HEK293 (cell line): ENCODE results near the gene IGDCC3.

Experiments
- CTCF ChIA-PET: fragments of 350-600 bp; formaldehyde crosslinking; extraction: SDS; loops from one replicate; lab custom pipeline; 2021; ENCODE audit warnings: antibody characterized with exemption; lab: Yijun Ruan, JAX
- POLR2A ChIA-PET: fragments of 300-600 bp; formaldehyde crosslinking; extraction: SDS; loops from one replicate; lab custom pipeline; 2020; ENCODE audit warnings: antibody characterized with exemption, inconsistent platforms; lab: Yijun Ruan, JAX
- H3K27ac ChIP-seq: fragments of 200-500 bp; sonication (Bioruptor generic); 2 replicates; pipeline ENCODE4 v1.5.1; 2014; ENCODE audit warnings: low read depth, low read length, control low read depth, inconsistent platforms; ENCODE audit errors: extremely low read depth
- H3K36me3 ChIP-seq, 2 experiments: fragments of 200-500 bp in 1 of 2; sonication (Bioruptor generic) in 1 of 2; 1 replicate in 1 of 2; 2 replicates in 1 of 2; pipeline ENCODE4 v1.5.1; 2014 to 2017; ENCODE audit warnings: inconsistent platforms in 2 of 2, low read length in 2 of 2; ENCODE audit not compliant: control insufficient read depth in 2 of 2, insufficient read depth in 1 of 2
- H3K4me1 ChIP-seq: fragments of 200-500 bp; sonication (Bioruptor generic); 2 replicates; pipeline ENCODE4 v1.5.1; 2014; ENCODE audit warnings: mild to moderate bottlenecking, low read length, inconsistent platforms; ENCODE audit not compliant: control insufficient read depth, insufficient read depth
- H3K4me3 ChIP-seq: 2 replicates; pipeline ENCODE4 v1.5.1; 2011; ENCODE audit warnings: low read depth, mild to moderate bottlenecking, control low read depth, low read length, moderate library complexity
- H3K9me3 ChIP-seq: fragments of 200-500 bp; sonication (Bioruptor generic); 2 replicates; pipeline ENCODE4 v1.5.1; 2014; ENCODE audit warnings: low read depth, low read length, inconsistent platforms; ENCODE audit not compliant: control insufficient read depth, insufficient read depth
- PRDM1 ChIP-seq: fragments of 450-650 bp; formaldehyde crosslinking; IDR thresholded peaks from 2 replicates; pipeline ENCODE4; 2016; ENCODE audit warnings: missing biosample characterization, missing genetic modification characterization
- RBAK ChIP-seq: fragments of 450-650 bp; formaldehyde crosslinking; IDR thresholded peaks from 2 replicates; pipeline ENCODE4 v1.5.1; 2016; ENCODE audit warnings: missing biosample characterization, missing genetic modification characterization
- SP2 ChIP-seq: fragments of 450-650 bp; formaldehyde crosslinking; IDR thresholded peaks from 2 replicates; pipeline ENCODE4 v1.5.1; 2016; ENCODE audit warnings: missing biosample characterization, missing genetic modification characterization
- SP3 ChIP-seq: fragments of 450-650 bp; formaldehyde crosslinking; IDR thresholded peaks from 2 replicates; pipeline ENCODE4 v1.5.1; 2016; ENCODE audit warnings: missing biosample characterization, missing genetic modification characterization
- SP7 ChIP-seq: fragments of 450-650 bp; formaldehyde crosslinking; IDR thresholded peaks from 2 replicates; pipeline ENCODE4 v1.5.1; 2016; ENCODE audit warnings: missing biosample characterization, missing genetic modification characterization
- YY1 ChIP-seq: fragments of 450-650 bp; formaldehyde crosslinking; IDR thresholded peaks from 2 replicates; pipeline ENCODE4 v1.5.1; 2018; ENCODE audit warnings: missing biosample characterization, missing genetic modification characterization
- ZBTB48 ChIP-seq: fragments of 450-650 bp; formaldehyde crosslinking; IDR thresholded peaks from 2 replicates; pipeline ENCODE4 v1.5.1; 2016; ENCODE audit warnings: missing biosample characterization, missing genetic modification characterization
- ZBTB7A ChIP-seq: fragments of 450-650 bp; formaldehyde crosslinking; IDR thresholded peaks from 2 replicates; pipeline ENCODE4 v1.5.1; 2016; ENCODE audit warnings: low read depth, missing biosample characterization, missing genetic modification characterization
- ZBTB8A ChIP-seq: fragments of 450-650 bp; formaldehyde crosslinking; IDR thresholded peaks from 2 replicates; pipeline ENCODE4 v1.5.1; 2016; ENCODE audit warnings: missing biosample characterization, missing genetic modification characterization
- ZNF157 ChIP-seq: fragments of 450-650 bp; formaldehyde crosslinking; IDR thresholded peaks from 2 replicates; pipeline ENCODE4 v1.5.1; 2016; ENCODE audit warnings: missing biosample characterization, missing genetic modification characterization
- ZNF2 ChIP-seq: fragments of 450-650 bp; formaldehyde crosslinking; IDR thresholded peaks from 2 replicates; pipeline ENCODE4 v1.5.1; 2016; ENCODE audit warnings: missing biosample characterization, missing genetic modification characterization
- ZNF239 ChIP-seq: fragments of 450-650 bp; formaldehyde crosslinking; IDR thresholded peaks from 2 replicates; pipeline ENCODE4 v1.5.1; 2016; ENCODE audit warnings: missing biosample characterization, missing genetic modification characterization
- ZNF394 ChIP-seq: fragments of 450-650 bp; formaldehyde crosslinking; IDR thresholded peaks from 2 replicates; pipeline ENCODE4 v1.5.1; 2016; ENCODE audit warnings: missing biosample characterization, missing genetic modification characterization, mild to moderate bottlenecking, moderate library complexity, borderline replicate concordance
- ZNF416 ChIP-seq: fragments of 450-650 bp; formaldehyde crosslinking; IDR thresholded peaks from 2 replicates; pipeline ENCODE4 v1.5.1; 2016; ENCODE audit warnings: missing biosample characterization, missing genetic modification characterization
- ZNF426 ChIP-seq: fragments of 450-650 bp; formaldehyde crosslinking; IDR thresholded peaks from 2 replicates; pipeline ENCODE4 v1.5.1; 2017; ENCODE audit warnings: missing biosample characterization, missing genetic modification characterization, mild to moderate bottlenecking, inconsistent platforms, moderate library complexity
- ZNF501 ChIP-seq: fragments of 450-650 bp; formaldehyde crosslinking; IDR thresholded peaks from 2 replicates; pipeline ENCODE4 v1.5.1; 2016; ENCODE audit warnings: missing biosample characterization, missing genetic modification characterization
- ZNF544 ChIP-seq: fragments of 450-650 bp; formaldehyde crosslinking; IDR thresholded peaks from 2 replicates; pipeline ENCODE4 v1.5.0; 2017; ENCODE audit warnings: missing biosample characterization, missing genetic modification characterization
- ZNF560 ChIP-seq: fragments of 450-650 bp; formaldehyde crosslinking; IDR thresholded peaks from 2 replicates; pipeline ENCODE4 v1.5.1; 2017; ENCODE audit warnings: missing biosample characterization, missing genetic modification characterization, borderline replicate concordance
- ZNF600 ChIP-seq: fragments of 450-650 bp; formaldehyde crosslinking; IDR thresholded peaks from 2 replicates; pipeline ENCODE4 v1.5.1; 2016; ENCODE audit warnings: missing biosample characterization, missing genetic modification characterization
- ZNF624 ChIP-seq: fragments of 450-650 bp; formaldehyde crosslinking; IDR thresholded peaks from 2 replicates; pipeline ENCODE4 v1.5.1; 2017; ENCODE audit warnings: missing biosample characterization, missing genetic modification characterization
- ZNF654 ChIP-seq: fragments of 450-650 bp; formaldehyde crosslinking; IDR thresholded peaks from 2 replicates; pipeline ENCODE4 v1.5.1; 2016; ENCODE audit warnings: low read depth, missing biosample characterization, missing genetic modification characterization
- ZNF747 ChIP-seq: fragments of 450-650 bp; formaldehyde crosslinking; IDR thresholded peaks from 2 replicates; pipeline ENCODE4 v1.5.1; 2016; ENCODE audit warnings: missing biosample characterization, missing genetic modification characterization
- ZNF768 ChIP-seq: fragments of 450-650 bp; formaldehyde crosslinking; IDR thresholded peaks from 2 replicates; pipeline ENCODE4 v1.5.1; 2018; ENCODE audit warnings: missing biosample characterization, mild to moderate bottlenecking, missing genetic modification characterization
- ZNF777 ChIP-seq: fragments of 450-650 bp; formaldehyde crosslinking; IDR thresholded peaks from 2 replicates; pipeline ENCODE4 v1.5.1; 2017; ENCODE audit warnings: missing biosample characterization, missing genetic modification characterization, borderline replicate concordance
- ZSCAN16 ChIP-seq: fragments of 450-650 bp; formaldehyde crosslinking; IDR thresholded peaks from 2 replicates; pipeline ENCODE4 v1.5.1; 2016; ENCODE audit warnings: missing biosample characterization, missing genetic modification characterization
- TF ChIP-seq, protein P1 (sequence below): fragments of 450-650 bp; formaldehyde crosslinking; IDR thresholded peaks from 2 replicates; pipeline ENCODE4 v1.5.1; 2016; ENCODE audit warnings: missing biosample characterization, missing genetic modification characterization
- TF ChIP-seq, protein P2 (sequence below): fragments of 450-650 bp; formaldehyde crosslinking; IDR thresholded peaks from 2 replicates; pipeline ENCODE4 v1.5.1; 2016; ENCODE audit warnings: missing biosample characterization, missing genetic modification characterization
- TF ChIP-seq, protein P3 (sequence below): fragments of 450-650 bp; formaldehyde crosslinking; IDR thresholded peaks from 2 replicates; pipeline ENCODE4 v1.5.1; 2017; ENCODE audit warnings: missing biosample characterization, missing genetic modification characterization
- TF ChIP-seq, protein P4 (sequence below): fragments of 450-650 bp; formaldehyde crosslinking; IDR thresholded peaks from 2 replicates; pipeline ENCODE4 v1.5.1; 2016; ENCODE audit warnings: missing biosample characterization, missing genetic modification characterization

The IGDCC3 gene

DNA sequence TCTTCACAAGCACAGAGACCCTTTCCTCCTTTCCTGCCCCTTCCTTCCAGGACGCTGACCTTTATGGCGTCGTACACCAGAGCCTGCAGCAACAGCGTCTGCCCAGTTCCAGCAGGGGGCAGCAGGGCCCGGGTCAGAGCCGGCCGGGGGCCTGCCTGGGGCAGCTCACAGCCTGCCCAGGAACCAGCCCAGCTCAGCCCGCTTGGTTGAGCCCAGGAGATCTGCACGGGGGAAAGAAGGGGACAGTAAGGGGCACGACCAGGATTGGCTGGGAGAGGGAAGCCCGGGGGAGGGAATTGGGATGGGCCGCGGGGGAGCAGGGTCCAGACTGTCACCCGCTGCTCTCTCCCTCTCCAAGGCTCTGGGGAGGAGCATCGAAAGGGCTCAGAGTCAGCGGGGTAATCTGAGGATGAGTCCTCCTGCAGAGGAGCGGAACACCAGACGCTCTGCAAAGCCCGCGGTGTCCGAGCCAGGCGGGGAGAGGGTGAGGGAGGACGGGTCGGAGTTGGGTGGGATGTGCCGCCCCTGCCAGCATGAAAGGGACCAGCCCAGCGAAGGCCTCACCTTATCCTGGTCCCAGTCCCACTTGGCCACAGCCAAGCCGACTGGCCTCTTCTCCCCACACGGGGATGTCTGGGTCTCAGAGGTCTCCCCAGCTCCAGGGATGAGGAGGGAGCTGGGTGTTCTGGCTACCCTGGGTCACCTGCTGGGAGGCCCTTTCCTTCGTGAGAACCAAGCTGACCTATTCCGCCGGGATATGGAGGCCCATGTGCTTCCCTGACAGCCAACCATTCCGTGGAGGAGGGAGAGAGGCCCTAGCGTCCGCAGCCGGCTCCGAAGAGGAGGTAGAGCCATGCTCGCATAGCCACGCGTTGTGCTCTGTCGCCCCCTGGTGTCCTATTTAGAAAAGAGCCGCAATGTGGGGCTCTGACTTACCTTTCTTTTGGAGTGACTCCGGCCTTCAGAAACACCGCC, 7.4 kb upstream of the IGDCC3 start:
- ChIA-PET CTCF (interaction anchor here (0.5 to 17.3 kb wide), 45 partner anchors 8 to 1083 kb away, joined by 3 to 454 read pairs (median 4); partner anchors contain the start of gene PARP16), POLR2A (interaction anchor here (0.5 to 1.9 kb wide), 4 partner anchors 14 to 94 kb away, joined by 3 to 12 read pairs (median 4); partner anchors contain the start of gene RNU5B-1)
- peaks cover 17% of the 10 kb centered on the region for H3K4me1 ChIP-seq
- peak overlapping the region; percentile 38; the same call in 1 of the 2 replicates for H3K27ac ChIP-seq
- no peaks in the 10 kb centered on the region for H3K9me3 ChIP-seq
- no peaks in the 10 kb centered on the region for H3K36me3 ChIP-seq
- H3K4me3 ChIP-seq = no peak overlapping the region
- TF ChIP-seq ZNF747 (tag by site-specific recombination) (no peak), SP7 (0 out of 2 replicates have a peak, but pooled peaks have one; percentile 31), ZBTB8A (peak; percentile 90), SP2 (tag by site-specific recombination) (peak; percentile 59), YY1 (tag by site-specific recombination) (peak; percentile 51; the same call in 1 of the 2 replicates), ZBTB7A (tag by site-specific recombination) (peak; percentile 23; the same call in 1 of the 2 replicates), ZNF654 (tag by site-specific recombination) (peak; percentile 91), SP3 (tag by site-specific recombination) (peak; percentile 45), ZNF394 (tag by site-specific recombination) (peak; percentile 41; the same call in 1 of the 2 replicates), ZNF768 (tag by site-specific recombination) (peak; percentile 6; the same call in 1 of the 2 replicates), ZNF2 (tag by site-specific recombination) (peak; percentile 74), ZBTB48 (tag by site-specific recombination) (peak; percentile 79), ZNF544 (tag by site-specific recombination) (no peak), ZNF416 (tag by site-specific recombination) (no peak), ZNF600 (peak; percentile 86), ZNF777 (tag by site-specific recombination) (peak; percentile 41; the same call in 1 of the 2 replicates), ZNF157 (tag by site-specific recombination) (no peak), ZNF426 (tag by site-specific recombination) (no peak), ZNF560 (no peak), ZNF239 (tag by site-specific recombination) (no peak), ZSCAN16 (tag by site-specific recombination) (no peak), ZNF501 (tag by site-specific recombination) (peak; percentile 65; the same call in 1 of the 2 replicates), ZNF624 (tag by site-specific recombination) (no peak), PRDM1 (tag by site-specific recombination) (peak; percentile 33; the same call in 1 of the 2 replicates), RBAK (0 out of 2 replicates have a peak, but pooled peaks have one; percentile 31)
- TF ChIP-seq, protein P1, sequence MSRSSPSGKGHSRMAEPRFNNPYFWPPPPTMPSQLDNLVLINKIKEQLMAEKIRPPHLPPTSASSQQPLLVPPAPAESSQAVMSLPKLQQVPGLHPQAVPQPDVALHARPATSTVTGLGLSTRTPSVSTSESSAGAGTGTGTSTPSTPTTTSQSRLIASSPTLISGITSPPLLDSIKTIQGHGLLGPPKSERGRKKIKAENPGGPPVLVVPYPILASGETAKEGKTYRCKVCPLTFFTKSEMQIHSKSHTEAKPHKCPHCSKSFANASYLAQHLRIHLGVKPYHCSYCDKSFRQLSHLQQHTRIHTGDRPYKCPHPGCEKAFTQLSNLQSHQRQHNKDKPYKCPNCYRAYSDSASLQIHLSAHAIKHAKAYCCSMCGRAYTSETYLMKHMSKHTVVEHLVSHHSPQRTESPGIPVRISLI (tag by site-specific recombination) = no peak
- TF ChIP-seq, protein P2, sequence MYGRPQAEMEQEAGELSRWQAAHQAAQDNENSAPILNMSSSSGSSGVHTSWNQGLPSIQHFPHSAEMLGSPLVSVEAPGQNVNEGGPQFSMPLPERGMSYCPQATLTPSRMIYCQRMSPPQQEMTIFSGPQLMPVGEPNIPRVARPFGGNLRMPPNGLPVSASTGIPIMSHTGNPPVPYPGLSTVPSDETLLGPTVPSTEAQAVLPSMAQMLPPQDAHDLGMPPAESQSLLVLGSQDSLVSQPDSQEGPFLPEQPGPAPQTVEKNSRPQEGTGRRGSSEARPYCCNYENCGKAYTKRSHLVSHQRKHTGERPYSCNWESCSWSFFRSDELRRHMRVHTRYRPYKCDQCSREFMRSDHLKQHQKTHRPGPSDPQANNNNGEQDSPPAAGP = 0 out of 2 replicates have a peak, but pooled peaks have one; percentile 46
- TF ChIP-seq, protein P3, sequence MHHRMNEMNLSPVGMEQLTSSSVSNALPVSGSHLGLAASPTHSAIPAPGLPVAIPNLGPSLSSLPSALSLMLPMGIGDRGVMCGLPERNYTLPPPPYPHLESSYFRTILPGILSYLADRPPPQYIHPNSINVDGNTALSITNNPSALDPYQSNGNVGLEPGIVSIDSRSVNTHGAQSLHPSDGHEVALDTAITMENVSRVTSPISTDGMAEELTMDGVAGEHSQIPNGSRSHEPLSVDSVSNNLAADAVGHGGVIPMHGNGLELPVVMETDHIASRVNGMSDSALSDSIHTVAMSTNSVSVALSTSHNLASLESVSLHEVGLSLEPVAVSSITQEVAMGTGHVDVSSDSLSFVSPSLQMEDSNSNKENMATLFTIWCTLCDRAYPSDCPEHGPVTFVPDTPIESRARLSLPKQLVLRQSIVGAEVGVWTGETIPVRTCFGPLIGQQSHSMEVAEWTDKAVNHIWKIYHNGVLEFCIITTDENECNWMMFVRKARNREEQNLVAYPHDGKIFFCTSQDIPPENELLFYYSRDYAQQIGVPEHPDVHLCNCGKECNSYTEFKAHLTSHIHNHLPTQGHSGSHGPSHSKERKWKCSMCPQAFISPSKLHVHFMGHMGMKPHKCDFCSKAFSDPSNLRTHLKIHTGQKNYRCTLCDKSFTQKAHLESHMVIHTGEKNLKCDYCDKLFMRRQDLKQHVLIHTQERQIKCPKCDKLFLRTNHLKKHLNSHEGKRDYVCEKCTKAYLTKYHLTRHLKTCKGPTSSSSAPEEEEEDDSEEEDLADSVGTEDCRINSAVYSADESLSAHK (tag by site-specific recombination) = no peak
- TF ChIP-seq, protein P4, sequence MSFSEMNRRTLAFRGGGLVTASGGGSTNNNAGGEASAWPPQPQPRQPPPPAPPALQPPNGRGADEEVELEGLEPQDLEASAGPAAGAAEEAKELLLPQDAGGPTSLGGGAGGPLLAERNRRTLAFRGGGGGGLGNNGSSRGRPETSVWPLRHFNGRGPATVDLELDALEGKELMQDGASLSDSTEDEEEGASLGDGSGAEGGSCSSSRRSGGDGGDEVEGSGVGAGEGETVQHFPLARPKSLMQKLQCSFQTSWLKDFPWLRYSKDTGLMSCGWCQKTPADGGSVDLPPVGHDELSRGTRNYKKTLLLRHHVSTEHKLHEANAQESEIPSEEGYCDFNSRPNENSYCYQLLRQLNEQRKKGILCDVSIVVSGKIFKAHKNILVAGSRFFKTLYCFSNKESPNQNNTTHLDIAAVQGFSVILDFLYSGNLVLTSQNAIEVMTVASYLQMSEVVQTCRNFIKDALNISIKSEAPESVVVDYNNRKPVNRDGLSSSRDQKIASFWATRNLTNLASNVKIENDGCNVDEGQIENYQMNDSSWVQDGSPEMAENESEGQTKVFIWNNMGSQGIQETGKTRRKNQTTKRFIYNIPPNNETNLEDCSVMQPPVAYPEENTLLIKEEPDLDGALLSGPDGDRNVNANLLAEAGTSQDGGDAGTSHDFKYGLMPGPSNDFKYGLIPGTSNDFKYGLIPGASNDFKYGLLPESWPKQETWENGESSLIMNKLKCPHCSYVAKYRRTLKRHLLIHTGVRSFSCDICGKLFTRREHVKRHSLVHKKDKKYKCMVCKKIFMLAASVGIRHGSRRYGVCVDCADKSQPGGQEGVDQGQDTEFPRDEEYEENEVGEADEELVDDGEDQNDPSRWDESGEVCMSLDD (tag by site-specific recombination) = peak; percentile 20; the same call in 1 of the 2 replicates
